ENCODE results near the gene SAMD11. TPM values are rescaled to one million over a fixed set of nuclear protein-coding genes. Genes with fewer than 3 reads are reported as not detected.

SAMD11 gene
- total RNA-seq, 1 donor from 2014 or later: 6.0 TPM

DNA sequence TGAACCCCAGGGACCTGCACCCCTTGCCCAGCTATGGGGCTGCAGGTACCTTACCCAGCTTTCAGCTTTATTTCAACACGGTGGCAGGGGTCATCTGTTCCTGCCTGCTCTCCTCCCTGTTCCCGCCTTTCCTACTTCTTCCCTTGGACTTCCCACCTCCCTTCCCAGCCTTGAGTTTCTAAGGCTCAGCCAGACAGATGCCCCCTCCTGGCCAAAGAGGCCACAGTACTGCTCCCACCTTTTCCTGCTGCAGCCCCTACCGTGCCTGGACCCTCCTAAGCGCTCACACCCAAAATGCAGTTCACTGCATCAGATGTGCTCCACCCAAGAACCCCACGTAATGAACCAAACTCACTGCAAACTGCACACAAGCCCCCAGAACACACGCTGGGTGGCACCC, 27.6 kb downstream of the SAMD11 start:
- Histone ChIP-seq H3K4me1 (no peaks in the 10 kb centered on the region), H3K27me3 (no peaks in the 10 kb centered on the region), H3K27ac (no peak overlapping the region), H3K9me3 (no peaks in the 10 kb centered on the region), H3K36me3 (peaks cover 87% of the 10 kb centered on the region), H3K4me3 (no peak overlapping the region)
- intact Hi-C loops (cut with DNase I): no loop called here
- TF ChIP-seq, protein P1, sequence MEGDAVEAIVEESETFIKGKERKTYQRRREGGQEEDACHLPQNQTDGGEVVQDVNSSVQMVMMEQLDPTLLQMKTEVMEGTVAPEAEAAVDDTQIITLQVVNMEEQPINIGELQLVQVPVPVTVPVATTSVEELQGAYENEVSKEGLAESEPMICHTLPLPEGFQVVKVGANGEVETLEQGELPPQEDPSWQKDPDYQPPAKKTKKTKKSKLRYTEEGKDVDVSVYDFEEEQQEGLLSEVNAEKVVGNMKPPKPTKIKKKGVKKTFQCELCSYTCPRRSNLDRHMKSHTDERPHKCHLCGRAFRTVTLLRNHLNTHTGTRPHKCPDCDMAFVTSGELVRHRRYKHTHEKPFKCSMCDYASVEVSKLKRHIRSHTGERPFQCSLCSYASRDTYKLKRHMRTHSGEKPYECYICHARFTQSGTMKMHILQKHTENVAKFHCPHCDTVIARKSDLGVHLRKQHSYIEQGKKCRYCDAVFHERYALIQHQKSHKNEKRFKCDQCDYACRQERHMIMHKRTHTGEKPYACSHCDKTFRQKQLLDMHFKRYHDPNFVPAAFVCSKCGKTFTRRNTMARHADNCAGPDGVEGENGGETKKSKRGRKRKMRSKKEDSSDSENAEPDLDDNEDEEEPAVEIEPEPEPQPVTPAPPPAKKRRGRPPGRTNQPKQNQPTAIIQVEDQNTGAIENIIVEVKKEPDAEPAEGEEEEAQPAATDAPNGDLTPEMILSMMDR (IDR thresholded peaks at IDR 0.05): no peak
- ATAC-seq (no peak), DNase-seq (no peak)

DNA sequence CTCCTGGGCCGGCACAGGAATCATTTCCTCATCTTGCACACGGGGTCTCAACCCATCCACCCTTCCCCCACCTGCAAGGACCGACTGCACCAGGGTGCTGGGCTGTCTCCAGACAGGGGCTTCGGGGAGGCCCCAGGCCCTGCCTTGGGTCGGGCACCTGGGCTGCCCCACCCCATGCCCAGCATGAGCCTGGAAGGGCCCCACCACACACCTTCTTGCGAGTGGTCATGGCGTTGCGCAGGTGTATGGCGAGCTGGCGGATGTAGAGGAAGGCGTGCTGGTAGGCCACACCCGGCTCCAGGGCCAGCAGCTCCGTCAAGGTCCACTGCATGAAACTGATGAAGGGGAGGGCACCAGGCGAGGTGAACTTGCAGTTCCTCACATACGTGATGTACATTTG, 28.5 kb downstream of the SAMD11 start:
- peaks cover 84% of the 10 kb centered on the region for H3K36me3 ChIP-seq
- no peak overlapping the region for H3K4me3 ChIP-seq
- H3K4me1 ChIP-seq: peaks cover under 1% of the 10 kb centered on the region
- DNase-seq (no peak), ATAC-seq (no peak)
- H3K9me3 ChIP-seq: no peaks in the 10 kb centered on the region
- TF ChIP-seq, protein P1 (IDR thresholded peaks at IDR 0.05): no peak
- no peak overlapping the region for H3K27ac ChIP-seq
- intact Hi-C loops (cut with DNase I): no loop called here
- H3K27me3 ChIP-seq: no peaks in the 10 kb centered on the region

DNA sequence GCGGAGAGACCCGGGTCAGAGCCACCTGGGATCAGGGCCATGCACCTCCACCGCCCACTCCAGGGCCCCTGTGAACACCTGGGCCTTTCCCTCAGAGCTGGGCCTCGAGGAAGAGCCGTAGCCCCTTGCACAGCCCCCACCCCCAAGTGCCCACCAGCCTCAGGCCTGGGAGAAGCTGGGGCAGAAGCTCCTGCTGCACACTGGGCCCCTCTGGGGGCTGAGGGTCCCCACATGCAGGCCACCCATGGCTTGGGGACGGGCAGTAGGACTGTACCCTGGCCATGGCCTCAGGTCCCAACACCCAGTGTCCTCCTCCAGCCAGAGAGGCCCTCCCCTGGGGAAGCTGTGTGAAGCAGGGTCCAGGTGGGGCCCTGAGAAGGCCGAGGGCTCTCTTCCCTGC, 28.9 kb downstream of the SAMD11 start:
- peaks cover 4% of the 10 kb centered on the region for H3K4me1 ChIP-seq
- H3K36me3 ChIP-seq: peaks cover 82% of the 10 kb centered on the region
- no peak overlapping the region for H3K27ac ChIP-seq
- ATAC-seq: no peak
- no peaks in the 10 kb centered on the region for H3K9me3 ChIP-seq
- intact Hi-C loops (cut with DNase I): no loop called here
- TF ChIP-seq, protein P1 (IDR thresholded peaks at IDR 0.05): no peak
- H3K4me3 ChIP-seq: no peak overlapping the region
- no peaks in the 10 kb centered on the region for H3K27me3 ChIP-seq
- DNase-seq: no peak

DNA sequence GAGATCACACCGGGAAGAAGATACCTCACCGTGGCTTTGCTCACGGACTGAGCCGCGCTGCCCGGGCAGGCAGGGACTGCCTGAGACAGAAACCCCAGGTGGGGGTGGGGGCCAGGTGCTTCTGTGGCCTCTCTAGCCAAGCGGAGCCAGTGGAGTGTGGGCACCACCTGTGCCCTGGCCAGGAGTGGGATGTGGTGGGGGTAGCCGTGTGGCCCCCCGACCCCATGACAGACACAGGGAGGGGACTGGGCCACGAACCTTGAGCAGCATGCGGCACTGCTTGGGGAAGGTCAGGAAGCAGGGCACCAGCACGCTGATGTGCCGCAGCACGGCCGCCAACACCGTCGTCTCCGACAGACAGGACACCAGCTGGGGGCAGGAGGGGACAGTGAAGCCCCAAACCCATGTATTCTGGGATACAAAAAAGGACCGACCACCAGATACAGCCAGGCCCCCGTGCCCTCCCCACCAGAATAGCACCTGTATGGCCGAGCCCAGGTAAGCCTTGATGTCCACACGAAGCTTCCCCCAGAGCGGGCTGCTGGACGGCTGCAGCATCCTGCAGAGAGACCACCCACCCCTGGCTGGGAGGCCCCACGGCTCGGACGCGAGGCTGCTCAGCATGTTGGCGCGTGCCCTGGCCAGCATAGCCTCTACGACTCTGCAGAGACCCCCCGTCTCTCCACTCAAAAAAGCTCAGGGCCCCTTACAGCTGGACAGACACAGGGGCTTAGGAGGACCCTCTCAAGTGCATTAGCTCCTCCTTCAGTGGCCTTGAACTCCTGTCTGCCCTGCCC, 30.0 kb downstream of the SAMD11 start:
- no peaks in the 10 kb centered on the region for H3K9me3 ChIP-seq
- DNase-seq: no peak
- H3K27me3 ChIP-seq: no peaks in the 10 kb centered on the region
- no peak for ATAC-seq
- peaks cover 75% of the 10 kb centered on the region for H3K36me3 ChIP-seq
- no peak overlapping the region for H3K27ac ChIP-seq
- TF ChIP-seq, protein P1 (IDR thresholded peaks at IDR 0.05): no peak
- no peak overlapping the region for H3K4me3 ChIP-seq
- intact Hi-C loops (cut with DNase I): no loop called here
- peaks cover 13% of the 10 kb centered on the region for H3K4me1 ChIP-seq

DNA sequence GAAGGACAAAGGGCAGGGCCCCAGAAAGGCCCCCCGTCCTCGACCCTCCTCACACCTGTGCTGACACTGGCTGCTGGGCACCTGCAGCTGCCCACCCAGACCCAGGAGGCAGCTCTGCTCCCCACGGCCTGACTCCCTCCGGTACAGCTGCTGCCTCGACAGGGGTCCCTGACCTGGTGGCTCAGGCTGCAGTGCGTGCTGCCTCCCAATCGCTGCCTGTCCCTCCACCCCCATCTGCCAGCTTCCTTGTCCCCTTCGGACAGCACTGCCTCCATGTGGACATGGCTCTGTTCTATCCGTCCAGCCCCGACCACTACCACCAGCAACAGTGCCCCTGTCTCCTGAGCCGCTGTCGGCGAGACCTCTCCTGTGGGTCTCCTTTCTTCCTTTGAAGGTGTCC, 31.2 kb downstream of the SAMD11 start:
- Histone ChIP-seq H3K27ac (no peak overlapping the region), H3K9me3 (no peaks in the 10 kb centered on the region), H3K4me3 (no peak overlapping the region), H3K36me3 (peaks cover 66% of the 10 kb centered on the region), H3K27me3 (no peaks in the 10 kb centered on the region), H3K4me1 (peaks cover 16% of the 10 kb centered on the region)
- intact Hi-C loops (cut with DNase I): no loop called here
- ATAC-seq (no peak), DNase-seq (no peak)
- TF ChIP-seq, protein P1 (IDR thresholded peaks at IDR 0.05): no peak
